ENCODE measurements around the gene PSIP1.

Gene PSIP1

GRCh38 chr9:15509931-15510788 lies 610 bp downstream of the PSIP1 start:
- in situ Hi-C loops (cut with MboI; ENCODE audit: low sequenced_read_pairs) = loop anchor here (25.0 kb wide), 1 partner anchor 98 kb away; the partner anchor contains the start of gene SNAPC3

GRCh38 chr9:15505921-15506320 lies 4.8 kb downstream of the PSIP1 start:
- in situ Hi-C loops (cut with MboI; ENCODE audit: low sequenced_read_pairs) = loop anchor here (25.0 kb wide), 1 partner anchor 94 kb away; the partner anchor contains the start of gene SNAPC3

GRCh38 chr9:15501803-15502202 lies 9.0 kb downstream of the PSIP1 start:
- in situ Hi-C loops (cut with MboI; ENCODE audit: low sequenced_read_pairs) = loop anchor here (25.0 kb wide), 1 partner anchor 90 kb away; the partner anchor contains the start of gene SNAPC3

- in situ Hi-C loops (cut with MboI; ENCODE audit: low sequenced_read_pairs) = loop anchor here (25.0 kb wide), 1 partner anchor 89 kb away; the partner anchor contains the start of gene SNAPC3
Measured at GRCh38 chr9:15501179-15501578, 9.6 kb downstream of the PSIP1 start.

GRCh38 chr9:15499139-15499538 lies 11.6 kb downstream of the PSIP1 start:
- in situ Hi-C loops (cut with MboI; ENCODE audit: low sequenced_read_pairs) = no loop called here

- in situ Hi-C loops (cut with MboI; ENCODE audit: low sequenced_read_pairs) = no loop called here
Measured at GRCh38 chr9:15498246-15498995, 12.3 kb downstream of the PSIP1 start.

GRCh38 chr9:15492485-15493150 lies 18.2 kb downstream of the PSIP1 start:
- in situ Hi-C loops (cut with MboI; ENCODE audit: low sequenced_read_pairs) = no loop called here

GRCh38 chr9:15491950-15492349 lies 18.8 kb downstream of the PSIP1 start:
- in situ Hi-C loops (cut with MboI; ENCODE audit: low sequenced_read_pairs) = no loop called here

- in situ Hi-C loops (cut with MboI; ENCODE audit: low sequenced_read_pairs) = no loop called here
Measured at GRCh38 chr9:15485836-15486666, 24.7 kb downstream of the PSIP1 start.

GRCh38 chr9:15484802-15485201 lies 26.0 kb downstream of the PSIP1 start:
- in situ Hi-C loops (cut with MboI; ENCODE audit: low sequenced_read_pairs) = no loop called here

- in situ Hi-C loops (cut with MboI; ENCODE audit: low sequenced_read_pairs) = no loop called here
Measured at GRCh38 chr9:15482146-15482545, 28.6 kb downstream of the PSIP1 start.

- in situ Hi-C loops (cut with MboI; ENCODE audit: low sequenced_read_pairs) = no loop called here
Measured at GRCh38 chr9:15480028-15480427, 30.7 kb downstream of the PSIP1 start.

GRCh38 chr9:15475923-15476536 lies 34.7 kb downstream of the PSIP1 start:
- in situ Hi-C loops (cut with MboI; ENCODE audit: low sequenced_read_pairs) = no loop called here

GRCh38 chr9:15469862-15470261 lies 40.9 kb downstream of the PSIP1 start:
- in situ Hi-C loops (cut with MboI; ENCODE audit: low sequenced_read_pairs) = no loop called here

GRCh38 chr9:15469406-15469805 lies 41.4 kb downstream of the PSIP1 start:
- in situ Hi-C loops (cut with MboI; ENCODE audit: low sequenced_read_pairs) = no loop called here

GRCh38 chr9:15468145-15468544 lies 42.6 kb downstream of the PSIP1 start:
- in situ Hi-C loops (cut with MboI; ENCODE audit: low sequenced_read_pairs) = no loop called here

GRCh38 chr9:15461601-15462000 lies 49.2 kb downstream of the PSIP1 start:
- in situ Hi-C loops (cut with MboI; ENCODE audit: low sequenced_read_pairs) = no loop called here

GRCh38 chr9:15461056-15461455 lies 49.7 kb downstream of the PSIP1 start:
- in situ Hi-C loops (cut with MboI; ENCODE audit: low sequenced_read_pairs) = no loop called here

- in situ Hi-C loops (cut with MboI; ENCODE audit: low sequenced_read_pairs) = no loop called here
Measured at GRCh38 chr9:15453956-15454355, 56.8 kb downstream of the PSIP1 start.

GRCh38 chr9:15444141-15444540 lies 66.6 kb downstream of the PSIP1 start:
- in situ Hi-C loops (cut with MboI; ENCODE audit: low sequenced_read_pairs) = no loop called here

Measured in HL-60/S4 treated with retinoic acid at 250 ng/mL for 4 days and 3 days (cell line).